HepG2 (cell line): ENCODE data around the gene STAP1. TPM values are rescaled to one million over a fixed set of nuclear protein-coding genes. Genes with fewer than 3 reads are reported as not detected.

Experiments used
- ATAC-seq: fragments of 200-7000 bp; cut with Tn5 transposase; 3 replicates; pipeline ENCODE4 v1.9.1; 2020; ENCODE audit warnings: mild to moderate bottlenecking, moderate library complexity
- BruUV-seq: library from RNA; stranded (reverse); fragments of 400-500 nt; replicated peaks from 2 replicates; lab custom pipeline; 2021; lab: Mats Ljungman, UMichigan
- CTCF ChIA-PET: fragments of 300-600 bp; formaldehyde crosslinking; extraction: SDS; loops from one replicate; lab custom pipeline; 2021; ENCODE audit warnings: low total read pairs, inconsistent platforms, low intra/inter-chr PET ratio; lab: Yijun Ruan, JAX
- POLR2A ChIA-PET: fragments of 350-600 bp; sonication (Branson Sonifier 250); formaldehyde crosslinking; loops from one replicate; lab custom pipeline; 2020; ENCODE audit warnings: antibody characterized with exemption, inconsistent platforms; lab: Yijun Ruan, JAX
- DNase-seq: peaks from one replicate; pipeline ENCODE4 v3.0.0-alpha.2; 2015; ENCODE audit warnings: low spot score
- FAIRE-seq: peaks from 3 replicates; lab custom pipeline; 2011; peaks lifted over from hg19 to GRCh38; lab: Jason Lieb, UNC
- H2AFZ ChIP-seq: one replicate; pipeline ENCODE4 v1.6.1; 2011; ENCODE audit warnings: low read length, inconsistent platforms
- H3K27ac ChIP-seq: fragments of 300-600 bp; 3 replicates; pipeline ENCODE4 v1.8.0; 2011; ENCODE audit warnings: mixed run types, mild to moderate bottlenecking, mixed read lengths, low read length, inconsistent platforms; ENCODE audit not compliant: insufficient read depth; ENCODE audit errors: extremely low read length
- H3K27me3 ChIP-seq, 2 experiments: fragments of 200-600 bp in 1 of 2; 2 replicates in 1 of 2; 3 replicates in 1 of 2; pipeline versions ENCODE4 v1.6.0 to v1.8.0; 2011; ENCODE audit warnings: low read length in 2 of 2, mild to moderate bottlenecking in 2 of 2, moderate library complexity in 2 of 2, inconsistent platforms in 1 of 2; ENCODE audit not compliant: insufficient read depth in 2 of 2, control insufficient read depth in 1 of 2
- H3K36me3 ChIP-seq, 2 experiments: fragments of 200-600 bp in 1 of 2; replicated peaks in 1 of 2; 2 replicates in 1 of 2; 3 replicates in 1 of 2; pipeline versions ENCODE4 v1.5.1 to v1.8.0; 2011; ENCODE audit warnings: low read length in 2 of 2, inconsistent platforms in 1 of 2; ENCODE audit not compliant: insufficient read depth in 2 of 2, control insufficient read depth in 1 of 2
- H3K4me1 ChIP-seq: 2 replicates; pipeline ENCODE4 v1.5.1; 2012; ENCODE audit warnings: low read length, inconsistent platforms; ENCODE audit not compliant: insufficient read depth
- H3K4me2 ChIP-seq: 2 replicates; pipeline ENCODE4 v1.6.0; 2011; ENCODE audit warnings: low read depth, low read length, inconsistent platforms
- H3K4me3 ChIP-seq, 3 experiments: fragments of 200-600 bp in 1 of 3; sonication (generic), shearing (Covaris generic) in 1 of 3; replicated peaks in 1 of 3; 2 replicates each; pipeline ENCODE4 v1.5.1; 2011 to 2016; ENCODE audit warnings: low read length in 3 of 3, inconsistent platforms in 2 of 3, low read depth in 2 of 3, mild to moderate bottlenecking in 2 of 3, control low read depth in 1 of 3, mixed read lengths in 1 of 3; ENCODE audit not compliant: insufficient read depth in 1 of 3
- H3K79me2 ChIP-seq: one replicate; pipeline ENCODE4 v1.6.1; 2011; ENCODE audit warnings: low read length, inconsistent platforms; ENCODE audit not compliant: insufficient read depth
- H3K9ac ChIP-seq: 2 replicates; pipeline ENCODE4 v1.6.0; 2011; ENCODE audit warnings: mild to moderate bottlenecking, low read depth, low read length, inconsistent platforms; ENCODE audit not compliant: insufficient read depth
- H3K9me3 ChIP-seq: 2 replicates; pipeline ENCODE4 v1.5.1; 2012; ENCODE audit warnings: mild to moderate bottlenecking, low read length
- H4K20me1 ChIP-seq: 2 replicates; pipeline ENCODE4 v1.6.0; 2011; ENCODE audit warnings: inconsistent platforms, mild to moderate bottlenecking, low read length, moderate library complexity; ENCODE audit not compliant: insufficient read depth
- CERS6 ChIP-seq: sonication (generic); formaldehyde crosslinking; IDR thresholded peaks from 2 replicates; pipeline ENCODE4 v1.5.0; 2020; ENCODE audit warnings: missing genetic modification reagents
- KLF15 ChIP-seq: sonication (generic); formaldehyde crosslinking; IDR thresholded peaks from 2 replicates; pipeline ENCODE4 v1.8.1; 2023; ENCODE audit warnings: borderline replicate concordance, mild to moderate bottlenecking, inconsistent platforms, missing genetic modification reagents, mixed read lengths
- MTF1 ChIP-seq: sonication (generic); formaldehyde crosslinking; IDR thresholded peaks from 2 replicates; pipeline ENCODE4 v1.5.0; 2020; ENCODE audit warnings: missing genetic modification reagents
- SKI ChIP-seq: fragments of 450-650 bp; IDR thresholded peaks from one replicate; pipeline ENCODE4 v1.6.1; 2018; ENCODE audit warnings: mild to moderate bottlenecking; ENCODE audit not compliant: partially characterized antibody
- ZNF414 ChIP-seq: sonication (generic); formaldehyde crosslinking; IDR thresholded peaks from 2 replicates; pipeline ENCODE4 v1.5.0; 2020; ENCODE audit warnings: missing genetic modification reagents
- ZNF574 ChIP-seq: sonication (generic); formaldehyde crosslinking; IDR thresholded peaks from 2 replicates; pipeline ENCODE4 v1.4.0; 2020; ENCODE audit warnings: missing genetic modification reagents
- ZNF879 ChIP-seq: sonication (generic); formaldehyde crosslinking; IDR thresholded peaks from 2 replicates; pipeline ENCODE4 v1.8.1; 2023; ENCODE audit warnings: missing genetic modification reagents
- WGBS: methylation state at CpG from one replicate; pipeline ENCODE4 v1.1.6; 2017; ENCODE audit warnings: low lambda C conversion rate; 5-methylcytosine and 5-hydroxymethylcytosine counted together
- in situ Hi-C: cut with HindIII; loops from 2 replicates; pipeline ENCODE4 v1.10.0; 2017; ENCODE audit warnings: low pct_unique_long_range_greater_than_20kb; ENCODE audit not compliant: extremely low pct_ligation_motif_present
- intact Hi-C: fragments of 100-400 bp; cut with micrococcal nuclease; formaldehyde crosslinking; loops from one replicate; pipeline ENCODE4 v1.10.0; 2022; ENCODE audit not compliant: unreplicated experiment
- polyA plus RNA-seq, 8 experiments: library from polyadenylated mRNA; depleted of rRNA in 3 of 8; stranded (reverse) in 7 of 8; unstranded in 1 of 8; fragments of >200 nt; fragmentation: Illumina TruSeq in 4 of 8; extraction: Trizol in 4 of 8; gene quantifications; 2 replicates each; pipeline versions ENCODE4 v1.2.1 to v1.2.3, GENCODE V29; 2011 to 2016; ENCODE audit warnings: low read depth in 4 of 8, missing spikeins in 1 of 8, mixed read lengths in 1 of 8; ENCODE audit not compliant: insufficient read depth in 1 of 8
- total RNA-seq, 5 experiments: library from RNA; depleted of rRNA; stranded (reverse); fragments of >200 nt; fragmentation: Illumina TruSeq; extraction: Trizol; gene quantifications; 2 replicates each; pipeline ENCODE4 v1.2.3, GENCODE V29; 2016; ENCODE audit warnings: low read depth in 1 of 5

Gene STAP1
- total and polyA plus RNA-seq, 2 of the 13 experiments (the other 11 are each of a cell fraction or from before 2014, with no cell fraction given), result not detected

GRCh38 chr4:67533112-67533511, 25.4 kb upstream of the STAP1 start:
- 100% methylated on average over 3 of the region's 3 CpGs for WGBS
- DNase-seq, result no peak
- CTCF ChIA-PET, result no interaction called here
- no peak for FAIRE-seq
- no peak overlapping the region for H2AFZ ChIP-seq
- in situ Hi-C loops, result loop anchor here (25.0 kb wide), 1 partner anchor 629 kb away; no protein-coding TSS in a partner anchor
- no peaks in the 10 kb centered on the region for H3K27me3 ChIP-seq
- TF ChIP-seq SKI (no peak), ZNF574 (no peak), ZNF414 (CRISPR knock-in tag) (no peak), KLF15 (CRISPR knock-in tag) (no peak), CERS6 (CRISPR knock-in tag) (no peak), MTF1 (CRISPR knock-in tag) (no peak), ZNF879 (CRISPR knock-in tag) (no peak)
- TF ChIP-seq, all 625 proteins: peak for 0
- Histone ChIP-seq H4K20me1 (no peaks in the 10 kb centered on the region), H3K36me3 (peaks cover 3 to 49% of the 10 kb centered on the region in 2 experiments; a peak in 2 of 5 replicates), H3K9me3 (no peaks in the 10 kb centered on the region), H3K4me3 (no peak overlapping the region), H3K27ac (no peak overlapping the region), H3K9ac (no peak overlapping the region), H3K4me2 (no peak overlapping the region), H3K79me2 (no peaks in the 10 kb centered on the region), H3K4me1 (no peaks in the 10 kb centered on the region)
- BruUV-seq, result no TSS peak
- POLR2A ChIA-PET, result no interaction called here
- no peak for ATAC-seq
- intact Hi-C loops, result no loop called here
